Measurements from ENCODE around the gene ADAR.
A peak's percentile ranks its signal among the peaks of the same experiment; 100 is the strongest.

The ADAR gene

DNA sequence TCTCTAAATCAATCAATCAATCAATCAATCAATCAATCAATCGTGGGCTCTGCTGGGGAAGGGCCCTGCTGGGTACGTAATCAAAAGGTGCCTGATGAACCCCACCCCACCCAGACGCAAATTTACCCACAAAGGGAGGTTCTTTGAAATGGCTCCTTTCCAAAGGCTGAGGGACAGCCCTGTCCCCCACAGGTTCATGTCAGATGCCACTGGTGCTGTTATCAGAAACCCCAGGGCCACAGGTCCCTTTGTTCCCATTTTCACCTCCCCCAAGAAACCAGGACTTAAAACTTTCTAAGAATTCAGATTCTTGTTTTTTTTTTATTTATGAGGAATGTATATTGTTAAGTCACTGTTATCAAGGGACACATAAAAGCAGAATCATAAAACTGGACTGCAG is 26.2 kb downstream of the ADAR start:
- no peak for DNase-seq

DNA sequence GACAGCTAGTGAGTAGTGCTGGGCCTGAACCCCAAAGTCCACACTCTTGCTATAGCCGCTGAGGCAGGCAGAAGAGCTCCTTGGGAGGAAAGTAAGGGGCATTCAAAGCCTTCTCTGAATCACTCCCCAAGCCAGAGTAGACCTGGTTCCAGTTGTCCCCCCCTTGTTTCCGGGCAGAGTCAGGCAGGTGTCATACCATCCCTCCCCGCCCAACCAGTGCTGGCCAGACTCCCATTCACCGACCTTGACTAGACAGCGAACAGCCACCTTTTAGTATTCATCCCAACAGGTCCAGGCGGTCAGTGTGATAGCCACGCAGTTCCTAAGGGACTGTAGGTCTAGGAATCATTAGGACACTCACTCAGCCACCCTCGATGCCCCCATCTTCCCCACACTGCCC is 28.6 kb downstream of the ADAR start:
- DNase-seq: no peak

GRCh38 chr1:154578058-154578418 is 29.9 kb downstream of the ADAR start:
- no peak for DNase-seq

DNA sequence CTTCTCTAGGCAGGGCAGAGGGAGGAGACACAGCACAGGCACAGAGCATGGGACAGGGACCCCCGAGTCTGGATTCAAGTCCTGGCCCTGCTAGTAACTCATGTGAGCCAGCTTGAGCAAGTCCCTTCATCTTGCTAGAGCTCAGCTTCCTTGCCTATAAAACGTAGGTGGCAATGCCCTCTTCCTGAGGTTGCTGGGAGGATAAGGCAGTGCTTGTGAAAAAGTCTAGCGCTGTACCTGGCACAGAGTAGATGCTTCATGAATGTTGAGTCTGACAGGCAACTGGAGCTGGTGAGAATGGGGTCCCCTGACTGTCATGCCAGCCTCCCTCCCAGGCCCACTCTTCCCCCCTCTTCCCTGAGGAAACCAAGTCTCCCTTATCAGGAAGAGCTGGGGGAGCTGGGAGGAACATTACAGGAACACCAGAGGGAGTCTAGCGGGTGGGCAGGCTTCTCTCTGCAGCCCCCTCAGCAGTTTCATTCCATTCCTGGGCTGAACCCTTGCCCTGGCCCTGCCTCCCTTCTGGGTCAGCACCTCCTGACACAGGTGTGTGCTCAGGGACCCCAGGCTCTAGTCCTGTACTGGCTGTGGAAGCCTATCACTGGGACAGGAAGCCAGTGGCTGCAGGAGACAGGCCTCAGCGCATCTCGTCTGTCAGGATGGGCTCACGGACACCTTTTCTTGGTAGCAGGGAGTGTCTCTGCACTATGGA is 30.5 kb downstream of the ADAR start:
- DNase-seq: no peak

DNA sequence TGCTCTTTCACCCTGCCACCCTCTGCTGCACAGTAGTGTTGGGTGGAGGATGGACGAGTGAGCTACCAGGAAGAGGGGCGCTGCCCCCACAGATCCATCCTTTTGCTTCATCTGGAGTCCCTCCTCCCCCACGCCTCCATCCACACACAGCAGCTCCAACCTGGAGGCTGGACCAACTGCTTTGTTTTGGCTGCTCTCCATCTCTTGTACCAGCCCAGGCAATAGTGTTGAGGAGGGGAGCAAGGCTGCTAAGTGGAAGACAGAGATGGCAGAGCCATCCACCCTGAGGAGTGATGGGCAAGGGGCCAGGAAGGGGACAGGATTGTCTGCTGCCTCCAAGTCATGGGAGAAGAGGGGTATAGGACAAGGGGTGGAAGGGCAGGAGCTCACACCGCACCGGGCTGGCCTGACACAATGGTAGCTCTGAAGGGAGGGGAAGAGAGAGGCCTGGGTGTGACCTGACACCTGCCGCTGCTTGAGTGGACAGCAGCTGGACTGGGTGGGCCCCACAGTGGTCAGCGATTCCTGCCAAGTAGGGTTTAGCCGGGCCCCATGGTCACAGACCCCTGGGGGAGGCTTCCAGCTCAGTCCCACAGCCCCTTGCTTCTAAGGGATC is 31.9 kb downstream of the ADAR start:
- DNase-seq: no peak

- no peak for DNase-seq
These were observed 32.6 kb downstream of the ADAR start for GRCh38 chr1:154575147-154575927.

DNA sequence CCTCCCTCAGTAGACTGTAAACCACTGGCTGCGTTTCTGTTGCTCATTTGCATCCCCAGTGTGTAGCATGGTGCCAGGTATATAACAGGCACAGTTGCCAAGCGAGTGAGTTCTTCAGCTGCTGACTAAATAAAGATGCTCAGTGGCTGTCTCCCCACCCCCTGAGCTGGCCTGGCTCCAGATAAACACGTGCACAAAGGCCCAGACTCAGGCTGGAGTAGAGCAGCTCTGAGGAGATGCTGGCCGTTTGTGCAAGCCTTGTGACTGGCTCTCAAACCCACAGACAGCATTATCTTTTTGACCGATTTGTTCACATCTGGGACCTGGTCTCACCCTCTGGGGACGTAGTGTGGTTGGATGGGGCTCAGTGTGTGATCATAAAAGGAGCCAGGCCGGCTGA is 33.3 kb downstream of the ADAR start:
- DNase-seq: peak; percentile 53

GRCh38 chr1:154573168-154573510 is 34.8 kb downstream of the ADAR start:
- DNase-seq: no peak

- DNase-seq: no peak
These were observed 35.4 kb downstream of the ADAR start for GRCh38 chr1:154572468-154573167.

DNA sequence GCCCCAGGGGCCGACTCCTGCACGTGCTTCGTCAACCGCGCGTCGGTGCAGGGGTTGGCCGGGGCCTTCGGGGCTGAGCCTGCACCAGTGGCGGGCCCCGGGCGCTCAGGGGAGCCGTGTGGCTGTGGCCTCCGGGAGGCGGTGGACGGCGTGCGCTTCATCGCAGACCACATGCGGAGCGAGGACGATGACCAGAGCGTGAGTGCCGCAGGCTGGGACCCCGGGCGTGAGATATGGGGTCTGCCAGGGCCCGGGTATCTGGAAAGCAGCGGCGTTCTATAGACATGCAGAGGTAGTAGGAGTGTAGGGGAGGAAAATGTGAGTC is 36.1 kb downstream of the ADAR start:
- DNase-seq: no peak

DNA sequence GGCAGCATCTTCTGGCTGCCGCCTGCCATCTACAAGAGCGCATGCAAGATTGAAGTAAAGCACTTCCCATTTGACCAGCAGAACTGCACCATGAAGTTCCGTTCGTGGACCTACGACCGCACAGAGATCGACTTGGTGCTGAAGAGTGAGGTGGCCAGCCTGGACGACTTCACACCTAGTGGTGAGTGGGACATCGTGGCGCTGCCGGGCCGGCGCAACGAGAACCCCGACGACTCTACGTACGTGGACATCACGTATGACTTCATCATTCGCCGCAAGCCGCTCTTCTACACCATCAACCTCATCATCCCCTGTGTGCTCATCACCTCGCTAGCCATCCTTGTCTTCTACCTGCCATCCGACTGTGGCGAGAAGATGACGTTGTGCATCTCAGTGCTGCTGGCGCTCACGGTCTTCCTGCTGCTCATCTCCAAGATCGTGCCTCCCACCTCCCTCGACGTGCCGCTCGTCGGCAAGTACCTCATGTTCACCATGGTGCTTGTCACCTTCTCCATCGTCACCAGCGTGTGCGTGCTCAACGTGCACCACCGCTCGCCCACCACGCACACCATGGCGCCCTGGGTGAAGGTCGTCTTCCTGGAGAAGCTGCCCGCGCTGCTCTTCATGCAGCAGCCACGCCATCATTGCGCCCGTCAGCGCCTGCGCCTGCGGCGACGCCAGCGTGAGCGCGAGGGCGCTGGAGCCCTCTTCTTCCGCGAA is 36.6 kb downstream of the ADAR start:
- DNase-seq: no peak

DNA sequence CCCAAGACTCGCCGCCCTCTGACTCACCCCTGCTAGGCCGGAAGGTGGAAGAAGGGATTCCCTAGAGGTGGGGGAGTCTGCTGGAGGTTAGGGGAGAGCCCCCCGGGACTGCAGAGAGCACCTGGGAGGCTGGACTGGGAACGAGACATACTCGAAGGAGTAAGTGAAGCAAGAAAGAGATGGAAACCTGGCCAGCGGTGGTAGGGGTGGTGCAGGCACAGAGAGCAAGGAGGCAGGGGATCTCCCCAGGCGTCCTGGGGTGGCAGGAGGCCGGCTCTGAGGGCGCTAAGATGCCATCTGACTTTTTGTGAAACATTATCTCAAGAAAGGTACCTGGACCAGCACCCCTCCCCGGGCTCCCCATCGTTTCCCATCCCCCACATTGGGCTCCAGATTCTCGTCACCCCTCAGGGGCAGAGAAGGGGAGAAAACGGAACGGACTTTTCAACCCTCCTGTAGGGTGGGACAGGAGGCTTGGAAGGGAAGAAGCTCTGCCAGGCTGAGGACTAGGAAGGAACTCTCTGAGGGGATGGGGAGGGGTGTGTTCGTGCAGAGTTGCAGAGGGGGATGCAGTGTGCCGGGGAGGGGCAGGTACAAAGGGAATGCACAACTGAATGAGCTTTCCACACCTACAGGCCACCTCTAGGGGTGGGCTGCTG is 39.7 kb downstream of the ADAR start:
- no peak for DNase-seq

GRCh38 chr1:154567386-154568156 is 40.4 kb downstream of the ADAR start, which contains the start of gene CHRNB2:
TSS of gene CHRNB2 (plus strand) at chr1:154567778. CDS start at chr1:154568045, 267 bp downstream.
- DNase-seq: peak; percentile 83

DNA sequence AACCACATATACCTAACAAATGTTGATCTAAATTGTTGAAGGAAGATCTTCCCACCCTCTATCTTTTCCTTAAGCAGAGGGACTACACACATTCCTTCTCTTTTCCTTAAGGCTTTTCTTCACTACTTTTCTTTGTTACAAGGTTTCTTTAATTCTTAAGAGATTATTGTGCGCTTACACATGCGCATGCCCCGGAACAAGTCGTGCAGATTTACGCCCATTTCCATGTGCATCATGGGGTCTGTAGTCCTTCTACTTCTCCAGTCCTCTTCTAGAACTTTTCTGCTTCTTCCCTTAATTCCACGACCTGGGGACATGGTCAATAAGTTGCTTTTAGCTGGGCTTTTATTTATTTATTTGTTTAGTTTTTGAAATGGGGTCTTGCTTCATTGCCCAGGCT is 42.1 kb downstream of the ADAR start:
- no peak for DNase-seq

DNA sequence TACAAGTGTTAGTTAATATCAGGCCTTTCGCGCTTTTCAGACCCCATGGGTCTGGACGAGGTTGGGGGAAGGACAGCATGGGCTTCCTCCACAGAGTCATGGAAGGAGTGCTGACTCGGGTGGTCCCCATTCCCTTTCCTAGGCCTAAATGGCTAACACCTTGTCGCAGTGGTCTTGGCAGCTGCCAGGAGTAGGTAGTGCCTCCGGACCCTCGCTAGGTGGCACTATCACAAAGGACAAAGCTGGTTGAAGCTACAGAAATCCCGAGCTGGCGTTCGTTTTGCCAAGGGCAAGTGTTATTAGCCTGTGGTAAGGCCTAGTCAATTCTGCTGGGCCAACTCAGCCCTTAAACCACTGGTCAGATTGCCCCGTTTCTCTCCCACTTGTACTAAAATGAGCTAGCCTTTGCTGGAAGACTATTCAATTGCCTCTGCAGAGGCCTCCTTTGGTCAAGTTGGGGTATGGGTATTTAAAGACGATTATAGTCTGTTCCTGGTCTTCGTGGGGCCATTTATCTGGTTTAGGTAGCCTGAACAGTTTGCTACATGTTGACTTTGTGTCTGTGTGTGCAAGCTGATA is 48.4 kb downstream of the ADAR start:
- DNase-seq: peak; percentile 91

DNA sequence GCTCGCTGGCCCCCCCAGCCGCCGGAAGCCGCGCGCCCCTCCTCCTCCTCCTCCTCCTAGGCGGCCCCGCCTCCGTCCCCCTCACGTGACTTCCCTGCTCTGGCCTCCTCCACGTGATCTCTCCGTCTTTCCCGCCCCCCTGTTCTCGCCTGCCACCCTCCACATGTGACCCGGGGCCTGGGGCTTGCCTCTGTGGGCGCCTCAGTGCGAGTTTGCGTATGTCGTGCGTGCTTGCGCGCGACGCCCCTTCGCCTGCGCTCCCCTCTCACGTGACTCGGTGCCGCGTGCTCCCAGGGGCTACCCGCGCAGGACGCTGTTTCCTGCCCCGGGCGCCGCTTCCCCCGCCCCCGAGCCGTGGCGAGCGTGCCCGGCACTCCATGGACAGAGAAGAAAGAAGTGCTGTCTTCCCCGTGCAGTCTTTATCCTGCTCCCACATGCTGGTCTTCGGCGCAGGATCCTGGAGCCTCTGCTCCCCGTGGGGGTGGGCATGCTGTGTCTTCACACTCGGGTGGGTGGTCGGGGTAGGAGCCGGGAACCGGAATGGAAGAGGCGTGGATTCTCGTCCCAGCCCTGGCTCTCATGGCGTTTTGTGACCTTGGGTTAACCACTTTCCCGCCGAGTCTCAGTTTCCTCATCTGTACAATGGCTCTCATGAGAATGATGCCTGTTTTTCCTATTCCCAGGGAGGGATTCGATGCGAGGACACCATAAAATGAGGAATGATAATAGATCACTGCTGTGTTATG is 49.1 kb downstream of the ADAR start:
- DNase-seq: peak; percentile 99

DNA sequence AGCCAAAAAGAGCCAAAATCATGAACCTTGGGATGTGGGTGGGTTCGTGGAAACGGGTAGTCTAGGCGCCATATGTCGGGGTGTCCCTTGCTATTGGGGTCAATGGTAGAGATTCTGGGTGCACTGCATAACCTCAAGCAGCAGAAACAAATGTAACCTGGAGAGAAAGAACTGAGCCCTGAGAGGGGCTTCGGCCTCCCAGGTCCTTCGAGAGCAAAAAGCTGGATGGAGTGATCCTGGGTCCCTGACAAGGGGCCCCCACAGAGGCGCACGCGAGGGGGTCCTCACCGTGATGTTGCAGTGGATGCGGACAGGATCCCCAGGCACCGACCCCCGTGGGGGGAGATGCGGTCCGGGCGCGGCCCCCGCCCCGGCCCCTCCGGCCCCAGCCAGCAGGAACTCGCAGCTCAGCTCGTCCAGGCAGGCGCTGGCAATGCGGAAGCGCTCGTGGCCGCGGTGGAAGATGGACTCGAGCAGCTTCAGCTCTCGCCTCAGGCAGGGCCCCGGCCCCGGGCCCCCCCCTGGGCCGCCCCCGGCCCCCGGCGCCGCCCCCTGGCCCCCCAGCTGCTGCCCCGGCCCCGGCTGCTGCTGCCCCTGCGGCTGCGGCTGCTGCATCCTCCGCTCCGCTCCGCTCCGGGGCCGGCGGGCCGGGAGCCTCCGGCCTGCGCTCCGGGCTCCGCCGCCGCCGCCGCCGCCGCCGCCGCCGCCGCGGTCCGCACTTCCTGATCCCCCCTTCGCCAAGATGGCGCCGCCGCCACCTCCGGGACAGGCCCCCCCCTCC is 49.9 kb downstream of the ADAR start, which contains the start of gene UBE2Q1:
Gene UBE2Q1 (minus strand): TSS at position 724 of the 781 bp plus-strand sequence. CDS start 109 bp downstream, at position 615.
- DNase-seq: peak; percentile 66

- DNase-seq: no peak
These were observed 50.6 kb downstream of the ADAR start for GRCh38 chr1:154557248-154557938.

DNA sequence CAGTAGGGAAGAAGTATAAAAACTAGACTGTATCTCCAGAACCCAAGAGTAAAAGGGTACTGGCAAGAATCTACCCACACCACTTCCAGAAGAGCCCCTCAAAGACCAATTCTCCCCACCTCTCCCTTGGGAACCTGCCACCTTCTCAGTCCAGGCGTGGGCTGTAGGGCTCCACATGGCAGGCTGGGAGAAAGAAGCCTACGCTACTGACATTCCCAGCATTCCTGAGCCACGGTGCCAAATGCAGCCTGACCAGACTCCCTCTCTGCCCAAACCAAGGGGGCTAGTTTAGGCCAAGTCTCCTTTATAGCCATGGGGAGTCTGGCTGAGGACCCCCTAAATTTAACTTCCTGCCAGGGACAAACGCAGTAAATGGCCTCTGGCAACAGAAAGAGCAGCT is 51.6 kb downstream of the ADAR start:
- no peak for DNase-seq

Data from right forelimb (tissue), 1 donor.